Activated CD8-positive, alpha-beta memory T cell treated with anti-CD3 and anti-CD28 coated beads, Interleukin-2, amount 50 U/mL, for 1 hour (primary cell): ENCODE measurements around the gene GALNT14.
"Not testable (repeated sequence)": the region's sequence is repeated elsewhere in the genome, so short reads cannot be mapped to it uniquely, and the experiment has no call there.

Source experiments
- DNase-seq: peaks from one replicate; pipeline ENCODE4 v3.0.0-alpha.2; 2020; ENCODE audit errors: extremely low read depth

Gene GALNT14, protein sequence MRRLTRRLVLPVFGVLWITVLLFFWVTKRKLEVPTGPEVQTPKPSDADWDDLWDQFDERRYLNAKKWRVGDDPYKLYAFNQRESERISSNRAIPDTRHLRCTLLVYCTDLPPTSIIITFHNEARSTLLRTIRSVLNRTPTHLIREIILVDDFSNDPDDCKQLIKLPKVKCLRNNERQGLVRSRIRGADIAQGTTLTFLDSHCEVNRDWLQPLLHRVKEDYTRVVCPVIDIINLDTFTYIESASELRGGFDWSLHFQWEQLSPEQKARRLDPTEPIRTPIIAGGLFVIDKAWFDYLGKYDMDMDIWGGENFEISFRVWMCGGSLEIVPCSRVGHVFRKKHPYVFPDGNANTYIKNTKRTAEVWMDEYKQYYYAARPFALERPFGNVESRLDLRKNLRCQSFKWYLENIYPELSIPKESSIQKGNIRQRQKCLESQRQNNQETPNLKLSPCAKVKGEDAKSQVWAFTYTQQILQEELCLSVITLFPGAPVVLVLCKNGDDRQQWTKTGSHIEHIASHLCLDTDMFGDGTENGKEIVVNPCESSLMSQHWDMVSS

DNA sequence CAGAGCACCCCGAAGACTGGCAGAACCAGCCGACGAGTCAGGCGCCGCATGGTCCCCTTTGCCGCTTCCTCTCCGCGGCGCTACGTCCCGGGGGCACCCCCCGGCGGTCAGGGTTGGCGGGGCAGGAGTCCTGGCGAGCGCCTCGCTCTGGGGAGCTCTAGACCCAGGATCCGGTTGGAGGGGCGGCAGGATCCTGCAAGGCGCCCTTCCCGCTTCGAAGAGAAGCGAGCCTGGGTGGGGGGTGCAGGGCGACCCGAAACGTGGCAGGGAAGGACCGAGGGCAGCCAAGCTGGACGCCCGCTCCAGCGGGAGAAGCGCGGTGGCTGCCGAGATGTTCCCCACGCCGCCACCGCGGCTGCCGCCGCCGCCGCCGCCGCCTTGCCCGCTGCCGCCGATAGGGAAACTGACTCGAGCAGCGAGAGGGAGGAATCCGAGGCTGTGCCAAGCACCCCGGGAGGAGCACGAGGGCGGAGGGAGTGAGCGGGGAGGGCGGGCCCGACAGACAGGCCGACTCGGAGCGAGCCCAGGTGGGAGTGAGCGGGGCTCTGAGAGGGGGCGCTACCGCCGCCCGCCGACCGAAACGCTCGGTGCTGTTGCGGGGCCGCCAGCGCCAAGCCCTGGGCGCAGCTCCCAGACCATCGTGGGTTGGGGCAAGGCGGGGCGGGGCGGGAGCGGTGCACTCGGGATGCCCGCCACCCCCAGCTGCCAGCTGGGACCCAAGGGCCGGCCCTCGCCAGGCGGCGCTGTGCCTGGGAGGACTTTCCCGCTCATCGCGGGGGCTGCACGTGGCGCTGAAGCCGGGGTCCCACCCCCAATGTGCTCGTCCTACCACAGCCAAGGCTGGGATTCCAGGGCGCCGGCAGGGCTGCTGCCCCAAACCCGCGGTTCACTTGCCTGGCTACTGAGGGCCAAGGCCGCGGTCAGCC lies at the start of gene GALNT14:
GALNT14 (minus strand) TSS at position 404 of the 926 bp plus-strand sequence; CDS start at position 50, 354 bp downstream.
- DNase-seq, result no peak

DNA sequence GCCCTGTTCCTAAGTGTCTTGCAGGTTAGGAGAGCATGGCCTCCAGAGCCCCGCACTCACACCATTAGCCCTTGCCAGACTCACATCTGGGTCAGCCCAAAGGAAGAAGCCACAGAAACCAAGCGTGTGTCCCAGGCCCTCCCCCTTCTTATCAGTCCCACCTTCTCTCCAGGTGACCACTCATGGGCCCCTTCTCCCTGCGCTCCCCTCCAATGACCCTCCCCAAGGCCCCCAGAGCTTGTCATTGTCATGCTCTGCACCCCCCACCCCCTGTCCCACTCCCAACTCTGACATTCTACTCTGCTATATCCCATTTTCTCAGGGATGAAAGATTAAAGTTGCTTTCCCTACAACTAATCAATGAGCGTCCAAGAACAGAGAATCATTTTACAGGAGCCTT lies 48.9 kb upstream of the GALNT14 start:
- DNase-seq, result no peak

DNA sequence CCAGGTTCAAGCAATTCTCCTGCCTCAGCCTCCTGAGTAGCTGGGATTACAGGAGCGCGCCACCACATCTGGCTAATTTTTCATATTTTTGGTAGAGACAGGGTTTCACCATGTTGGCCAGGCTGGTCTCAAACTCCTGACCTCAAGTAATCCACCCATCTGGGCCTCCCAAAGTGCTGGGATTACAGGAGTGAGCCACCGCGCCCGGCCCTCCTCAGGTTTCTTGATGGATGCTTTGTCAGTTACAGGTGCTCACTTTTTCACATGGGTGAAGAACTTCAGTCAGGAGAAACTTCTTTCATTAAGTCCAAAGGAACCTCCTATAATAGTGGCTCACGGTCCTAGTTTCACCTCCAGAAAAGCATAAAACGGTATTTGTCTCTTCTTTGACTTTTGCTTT lies 45.7 kb upstream of the GALNT14 start:
- not testable (repeated sequence) for DNase-seq

DNA sequence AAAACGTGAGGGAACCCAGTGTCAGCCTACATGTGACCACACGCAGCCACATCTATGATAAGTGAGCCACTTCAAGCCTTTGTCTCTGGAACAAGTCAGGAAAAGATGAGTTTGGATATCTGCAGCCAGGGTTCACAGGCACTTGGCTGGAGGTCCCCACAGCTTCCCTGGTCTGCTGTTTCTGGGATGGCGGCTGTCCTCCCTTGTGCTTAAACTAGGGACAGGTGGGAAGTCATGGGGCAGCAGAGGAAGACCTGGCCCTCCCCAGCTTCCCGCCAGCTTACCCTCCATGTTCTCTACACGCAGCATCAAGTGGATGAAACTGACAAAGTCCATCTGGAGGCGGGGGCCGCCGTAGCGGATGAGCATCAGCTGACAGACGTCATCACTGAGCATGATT lies 38.5 kb upstream of the GALNT14 start:
- no peak for DNase-seq

DNA sequence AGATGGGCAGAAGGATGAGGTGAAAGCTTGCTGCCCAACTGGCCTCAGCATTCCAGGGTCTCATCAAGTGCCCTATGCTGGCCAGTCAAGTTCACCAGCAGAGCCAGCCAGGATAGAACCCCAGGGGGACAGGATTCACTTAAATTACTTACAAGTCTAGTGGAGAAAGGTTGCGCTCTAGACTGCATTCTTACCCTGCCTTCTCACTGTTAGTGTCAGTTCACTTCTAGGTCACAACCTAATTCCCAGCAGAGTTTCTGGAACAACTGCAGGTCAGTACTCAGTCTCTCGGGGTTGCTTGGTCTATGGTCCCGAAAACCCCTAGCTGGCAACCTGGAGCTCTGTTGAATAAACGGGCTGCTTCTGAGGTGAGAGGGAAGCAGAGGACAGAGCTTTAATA lies 32.9 kb upstream of the GALNT14 start:
- DNase-seq, result no peak

DNA sequence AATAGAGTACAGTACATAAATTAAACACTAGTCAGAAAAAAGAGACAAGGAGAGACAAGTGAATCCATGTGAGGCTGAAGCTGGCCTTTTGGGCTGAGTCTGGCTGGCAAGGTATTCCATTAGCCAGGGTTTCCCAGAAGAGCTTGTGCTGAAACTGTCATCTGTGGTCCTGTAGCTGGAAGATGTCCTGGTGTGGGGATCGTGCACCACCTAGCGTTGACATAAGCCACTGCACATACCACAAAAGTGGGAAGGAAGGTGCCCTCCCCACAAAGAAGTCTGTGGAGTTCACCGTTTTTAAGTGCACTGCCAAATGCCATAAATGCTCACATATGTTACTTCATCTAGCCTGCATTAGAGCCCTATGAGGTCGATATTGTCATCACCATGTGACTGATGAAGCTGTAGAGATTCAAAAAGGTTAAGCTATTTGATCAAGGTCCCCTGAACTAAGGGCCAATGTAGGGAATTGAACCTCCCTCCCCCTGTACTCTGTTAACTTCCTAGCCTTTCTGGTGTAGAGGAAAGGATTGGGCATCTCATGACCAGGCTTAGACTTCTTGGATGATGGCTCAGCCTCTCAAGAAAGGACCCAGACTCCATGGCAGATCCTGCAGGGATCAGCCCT lies 31.9 kb upstream of the GALNT14 start:
- DNase-seq, result no peak

DNA sequence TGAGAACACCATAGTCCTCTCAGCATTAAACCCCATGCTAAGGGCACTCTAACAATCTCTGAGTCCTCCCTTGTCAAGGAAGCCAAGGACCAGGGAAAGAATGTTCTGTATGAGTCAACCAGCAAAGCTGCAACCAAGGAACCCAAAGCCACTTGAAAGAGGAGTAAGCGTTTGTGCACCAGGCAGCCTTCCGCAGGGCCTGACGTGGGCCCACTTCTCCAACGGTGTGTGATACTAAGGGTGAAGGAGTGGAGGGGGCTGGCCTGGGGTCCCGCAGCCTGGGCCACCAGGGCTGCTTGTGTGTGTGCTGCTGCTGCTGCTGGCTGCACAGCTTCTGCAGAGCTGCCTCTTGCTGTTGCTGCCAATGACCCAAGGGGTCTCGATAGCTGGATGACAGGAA lies 30.1 kb upstream of the GALNT14 start:
- DNase-seq, result no peak

DNA sequence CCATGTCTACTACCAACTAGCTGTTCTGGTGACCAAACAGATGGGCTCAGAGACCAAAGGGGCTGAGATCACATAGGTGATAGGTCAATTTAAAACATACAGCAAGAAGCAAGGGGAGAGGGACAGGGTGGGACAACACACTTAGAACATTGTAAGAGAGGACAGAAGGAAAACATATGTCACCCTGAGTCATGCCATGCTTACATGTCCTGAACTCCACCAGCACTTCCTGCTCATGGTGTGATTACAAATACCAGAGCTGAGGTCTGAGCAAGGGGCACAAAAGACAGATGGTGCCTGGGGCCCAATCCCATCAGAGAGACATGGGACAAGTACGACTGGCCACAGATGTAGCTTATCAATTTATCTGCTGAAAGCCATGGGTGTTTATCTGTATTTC lies 28.7 kb upstream of the GALNT14 start:
- DNase-seq, result no peak

DNA sequence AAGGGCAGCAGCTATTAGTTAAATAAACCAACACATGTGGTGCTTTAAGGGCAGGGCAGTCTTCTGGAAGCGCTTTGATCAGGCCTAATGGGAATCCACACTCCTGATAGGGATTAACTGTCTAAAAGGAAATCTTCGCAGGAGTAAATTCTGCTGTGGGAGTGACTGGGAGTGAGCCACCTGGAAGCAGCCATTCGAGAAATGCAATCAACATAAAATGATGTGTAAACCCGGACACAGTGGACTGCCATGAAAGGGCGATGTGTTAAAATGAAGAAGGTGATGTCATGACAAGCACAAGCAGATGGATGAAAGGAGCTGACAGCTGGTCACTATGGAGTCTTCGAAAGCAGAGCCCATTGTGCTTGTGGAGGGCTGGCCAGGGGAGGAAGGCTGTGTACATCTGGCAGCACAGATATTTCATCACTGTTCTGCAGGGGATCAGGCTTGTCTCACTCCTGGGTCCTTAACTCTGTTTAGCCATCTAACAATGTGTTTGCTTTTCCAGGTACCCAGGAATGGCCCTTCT lies 24.8 kb upstream of the GALNT14 start:
- DNase-seq, result no peak

DNA sequence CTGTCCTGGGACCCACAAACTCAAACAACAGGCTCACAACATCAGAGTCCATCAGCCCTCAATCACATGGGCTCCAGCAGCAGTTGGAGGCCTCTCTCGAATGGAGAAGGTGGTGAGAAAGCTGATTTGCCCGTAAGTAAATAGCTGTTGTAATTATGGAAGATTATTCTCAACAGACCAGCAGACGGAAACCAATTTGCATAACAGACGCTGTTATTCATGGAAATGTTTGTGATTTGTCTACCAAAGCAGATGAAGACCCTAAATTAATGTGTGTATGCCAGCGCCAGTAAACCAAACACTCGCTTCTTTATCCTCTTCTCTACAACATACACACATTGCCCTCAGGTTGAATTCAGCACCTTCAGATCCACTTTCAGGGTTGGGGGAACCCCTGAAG lies 23.4 kb upstream of the GALNT14 start:
- no peak for DNase-seq

DNA sequence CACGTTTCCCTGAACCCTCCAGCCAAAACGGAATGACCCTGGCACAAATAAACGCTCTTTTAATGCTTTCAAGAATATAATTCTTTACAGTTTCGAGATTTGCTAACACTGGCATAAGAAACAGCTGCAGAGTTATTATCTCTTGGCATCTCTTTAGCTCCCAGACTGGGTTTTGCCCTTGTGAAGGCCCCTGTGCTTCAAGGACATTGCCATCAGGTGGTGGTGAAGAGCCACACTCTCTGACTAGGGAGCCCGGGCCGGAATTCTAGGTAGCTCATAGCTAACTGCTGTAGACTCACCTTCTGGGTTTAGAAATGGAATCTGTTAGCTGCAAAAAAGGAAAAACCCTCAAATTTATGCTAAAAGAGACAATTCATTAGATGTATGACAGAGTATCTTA lies 13.3 kb upstream of the GALNT14 start:
- DNase-seq, result no peak

DNA sequence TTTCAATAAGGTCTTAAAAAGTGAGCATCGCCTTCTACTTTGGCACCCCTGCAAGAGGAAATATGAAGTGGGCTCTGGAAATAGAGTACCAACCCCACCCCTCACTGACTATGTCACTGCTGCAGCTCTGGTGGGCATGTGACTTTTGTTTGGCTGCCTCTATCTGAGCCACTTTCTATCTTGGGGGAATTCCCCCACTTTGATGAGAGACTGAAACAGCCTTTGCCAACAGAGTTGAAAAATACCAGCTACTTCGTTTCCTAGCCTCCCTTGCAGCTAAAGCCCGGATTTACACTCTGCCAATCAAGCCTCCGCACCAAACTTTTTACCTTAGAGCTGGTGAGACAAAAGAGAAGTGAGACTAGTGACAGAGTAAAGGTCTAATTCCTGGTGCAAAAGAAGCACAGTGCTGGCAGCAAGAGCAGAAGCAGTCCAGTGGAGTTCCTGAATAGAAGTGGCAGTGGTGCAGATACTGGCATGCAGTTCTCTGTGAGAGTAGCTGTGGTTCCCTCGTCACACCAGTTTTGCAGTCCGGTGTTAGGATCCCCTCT lies 12.0 kb upstream of the GALNT14 start:
- DNase-seq, result no peak

DNA sequence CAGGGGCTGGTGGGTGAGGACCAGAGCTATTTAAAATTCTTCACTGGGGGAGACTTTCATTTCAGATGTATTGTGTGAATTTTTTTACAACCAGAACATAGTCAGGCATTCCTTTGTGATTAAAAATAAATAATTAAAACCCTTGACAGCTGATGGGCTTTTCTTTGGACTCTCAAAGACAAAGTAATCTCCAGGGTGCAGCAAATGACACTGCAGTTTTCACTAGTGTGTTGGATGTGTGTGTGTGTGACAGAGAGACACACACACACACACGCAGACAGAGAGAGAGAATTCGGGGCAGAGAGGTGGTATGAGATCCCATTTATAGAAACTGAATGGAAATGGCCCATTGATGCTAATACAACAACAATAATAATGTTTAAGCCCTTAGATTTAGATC lies 10.3 kb upstream of the GALNT14 start:
- no peak for DNase-seq

DNA sequence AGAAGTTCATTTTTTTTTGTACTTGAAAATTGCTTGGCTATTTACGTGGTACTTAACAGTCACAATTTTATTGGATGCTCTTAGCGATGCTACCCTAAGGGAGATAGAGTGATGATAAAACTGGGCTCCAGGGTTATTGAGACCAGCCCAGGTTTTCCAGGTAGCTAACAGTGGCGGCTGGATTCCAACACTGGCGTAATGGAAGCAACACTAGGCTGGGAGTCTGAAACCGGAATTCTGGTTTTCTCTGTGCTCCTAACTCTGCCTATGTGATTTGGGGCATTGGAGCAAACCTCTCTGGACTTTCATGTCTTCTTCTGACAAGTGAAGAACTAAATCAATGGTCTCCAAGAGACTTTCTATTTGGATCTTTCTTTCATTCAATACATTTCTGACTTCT lies 9.4 kb upstream of the GALNT14 start:
- DNase-seq, result no peak

DNA sequence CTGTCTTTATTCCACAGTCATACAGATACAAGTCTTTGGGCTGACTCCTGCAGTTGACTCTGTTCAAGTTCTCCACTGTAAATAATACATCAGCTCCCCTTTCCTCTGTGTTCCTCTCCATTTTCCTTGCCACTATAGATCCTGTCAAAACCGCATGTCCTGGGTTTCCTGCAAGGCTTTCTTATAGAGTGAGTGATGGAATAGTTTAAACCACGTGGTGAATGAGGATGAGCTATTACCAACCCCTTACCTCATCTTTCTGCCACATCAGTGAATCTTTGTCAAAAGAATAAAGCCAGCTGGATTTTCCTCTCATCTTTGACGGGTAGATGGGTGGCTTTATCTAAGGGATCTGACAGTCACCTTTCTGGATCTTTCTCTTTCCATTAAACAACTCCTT lies 3.9 kb upstream of the GALNT14 start:
- no peak for DNase-seq

DNA sequence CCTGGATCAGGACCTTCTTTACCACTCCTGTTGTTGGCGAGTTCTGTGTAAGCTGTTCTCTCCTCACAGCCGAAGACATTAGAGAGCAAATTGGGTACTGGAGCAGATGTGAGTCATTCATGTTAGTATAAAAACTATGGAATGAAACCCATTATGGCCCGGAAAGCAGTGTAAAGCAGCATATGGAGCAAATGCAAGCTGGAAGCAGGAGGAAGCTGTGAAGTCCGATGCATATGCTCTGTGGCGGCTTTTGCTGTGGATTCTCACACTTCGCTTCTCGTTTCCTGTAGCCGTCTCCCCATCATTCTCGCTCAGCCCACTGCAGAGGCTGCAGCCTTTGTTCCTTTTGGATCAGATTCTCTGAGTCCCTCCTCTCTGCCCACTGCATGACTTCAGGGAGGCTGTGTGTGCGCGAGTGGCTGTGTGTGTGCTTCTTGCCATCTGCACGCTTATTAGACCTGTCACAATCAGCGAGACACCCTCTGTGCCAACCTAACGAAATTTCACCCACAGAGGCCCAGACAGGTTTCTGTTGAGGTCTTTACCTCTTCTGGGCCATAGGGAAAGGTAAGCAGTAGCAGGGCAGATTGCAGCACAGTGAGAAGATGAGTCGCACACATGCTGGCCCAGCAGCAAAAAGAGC lies 3.3 kb upstream of the GALNT14 start:
- DNase-seq, result no peak

DNA sequence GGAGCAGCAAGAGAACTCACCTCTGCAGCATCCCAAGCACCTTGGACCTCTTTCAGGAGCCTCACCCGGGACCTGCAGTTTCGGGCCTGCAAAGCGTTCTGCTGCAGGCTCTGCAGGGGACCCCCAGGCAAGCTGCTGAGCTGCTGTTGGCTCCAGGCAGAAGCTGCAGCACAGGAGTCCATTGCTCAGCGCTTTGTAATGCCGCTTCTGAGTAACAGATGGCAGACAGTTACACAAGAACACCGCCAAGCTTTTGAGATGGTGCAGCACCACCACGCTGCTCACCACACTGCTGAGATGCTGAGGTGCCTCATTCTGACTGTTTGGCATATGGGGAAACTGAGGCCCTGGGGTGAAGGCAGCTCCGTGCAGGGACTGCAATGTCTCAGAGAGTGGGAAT lies 1.9 kb upstream of the GALNT14 start:
- DNase-seq, result no peak

DNA sequence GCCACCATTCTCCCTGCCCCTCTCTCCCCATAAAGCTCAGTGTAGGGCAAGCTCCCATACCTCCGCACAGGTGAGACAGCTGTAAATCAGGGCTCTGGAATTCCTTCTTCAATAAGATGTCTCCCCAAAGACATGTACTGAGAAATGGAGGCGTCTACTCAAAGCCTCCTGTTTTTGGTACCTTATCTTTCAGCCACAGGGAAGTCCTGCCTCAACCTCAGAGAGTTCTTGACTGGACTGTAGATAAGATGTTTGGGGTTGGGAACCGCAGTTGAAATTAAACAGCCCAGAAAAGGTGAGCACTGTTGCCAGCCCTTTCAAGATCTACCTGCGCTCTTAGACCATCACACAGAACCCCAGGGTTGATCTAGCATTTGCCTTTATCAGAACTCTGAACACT lies 1.4 kb upstream of the GALNT14 start:
- no peak for DNase-seq

DNA sequence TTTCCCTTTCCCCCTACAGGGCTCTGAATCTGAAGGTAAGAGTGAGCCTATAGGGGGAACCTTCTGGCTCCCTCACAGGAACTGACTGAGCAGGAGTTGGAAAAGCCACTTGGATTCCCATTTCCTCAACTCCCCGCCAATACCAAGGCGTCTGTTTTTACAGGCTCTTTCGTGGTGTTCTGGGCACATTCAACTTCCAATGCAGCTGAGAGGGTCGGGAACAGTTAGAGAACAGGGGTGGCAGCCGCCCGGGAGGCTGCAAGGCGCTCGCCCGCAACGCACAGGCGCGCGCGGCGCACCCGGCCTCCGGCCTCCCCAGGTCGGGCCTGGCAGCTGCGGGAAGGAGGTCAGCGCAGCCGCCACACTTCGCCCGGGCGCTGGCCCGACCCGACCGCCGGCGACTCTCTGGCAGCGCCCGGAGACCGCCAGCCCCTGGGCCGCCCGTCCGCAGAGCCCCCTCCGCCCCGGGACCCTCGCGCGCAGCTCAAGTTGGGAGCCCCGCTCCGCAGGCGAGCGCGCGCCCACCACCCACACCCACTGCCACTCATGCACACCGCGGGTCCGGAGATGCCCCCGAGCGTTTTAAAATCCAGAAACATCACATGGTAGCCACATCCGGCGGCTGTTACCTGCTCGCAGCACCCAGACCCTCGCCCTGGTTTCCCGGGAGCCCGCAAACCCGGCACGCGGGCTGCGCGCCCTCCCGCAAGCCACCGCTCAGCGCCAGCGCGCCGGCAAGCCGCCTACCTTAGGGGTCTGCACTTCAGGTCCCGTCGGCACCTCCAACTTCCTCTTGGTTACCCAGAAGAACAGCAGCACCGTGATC lies 816 bp downstream of the GALNT14 start:
- DNase-seq, result no peak

DNA sequence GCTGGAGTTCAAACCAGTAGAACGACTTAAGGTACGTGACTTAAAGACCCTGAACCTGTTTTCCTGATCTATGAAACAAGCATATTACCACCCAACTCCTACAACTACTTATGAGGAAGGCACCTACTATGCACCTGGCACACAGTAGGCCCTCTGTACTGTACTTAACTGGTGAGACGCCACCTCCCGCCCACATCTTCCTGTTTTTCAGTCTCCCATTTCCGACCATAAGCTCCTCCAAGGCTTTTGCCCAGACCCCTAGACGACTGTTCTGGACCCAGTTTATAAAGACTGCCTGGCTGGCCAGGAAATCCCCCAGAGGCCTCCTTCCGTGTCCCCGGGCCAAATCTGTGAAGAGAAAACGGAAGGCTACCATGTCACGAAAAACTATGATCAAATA lies 1.5 kb downstream of the GALNT14 start:
- DNase-seq, result no peak
